ENCODE data around the gene FAXC. TPM values are rescaled to one million over a fixed set of nuclear protein-coding genes. Genes with fewer than 3 reads are reported as not detected.

FAXC gene
- total and polyA plus RNA-seq, 2 donors (not counting 3 experiments of a cell fraction or from before 2014, with no cell fraction given), result 3.4 to 3.6 TPM

DNA sequence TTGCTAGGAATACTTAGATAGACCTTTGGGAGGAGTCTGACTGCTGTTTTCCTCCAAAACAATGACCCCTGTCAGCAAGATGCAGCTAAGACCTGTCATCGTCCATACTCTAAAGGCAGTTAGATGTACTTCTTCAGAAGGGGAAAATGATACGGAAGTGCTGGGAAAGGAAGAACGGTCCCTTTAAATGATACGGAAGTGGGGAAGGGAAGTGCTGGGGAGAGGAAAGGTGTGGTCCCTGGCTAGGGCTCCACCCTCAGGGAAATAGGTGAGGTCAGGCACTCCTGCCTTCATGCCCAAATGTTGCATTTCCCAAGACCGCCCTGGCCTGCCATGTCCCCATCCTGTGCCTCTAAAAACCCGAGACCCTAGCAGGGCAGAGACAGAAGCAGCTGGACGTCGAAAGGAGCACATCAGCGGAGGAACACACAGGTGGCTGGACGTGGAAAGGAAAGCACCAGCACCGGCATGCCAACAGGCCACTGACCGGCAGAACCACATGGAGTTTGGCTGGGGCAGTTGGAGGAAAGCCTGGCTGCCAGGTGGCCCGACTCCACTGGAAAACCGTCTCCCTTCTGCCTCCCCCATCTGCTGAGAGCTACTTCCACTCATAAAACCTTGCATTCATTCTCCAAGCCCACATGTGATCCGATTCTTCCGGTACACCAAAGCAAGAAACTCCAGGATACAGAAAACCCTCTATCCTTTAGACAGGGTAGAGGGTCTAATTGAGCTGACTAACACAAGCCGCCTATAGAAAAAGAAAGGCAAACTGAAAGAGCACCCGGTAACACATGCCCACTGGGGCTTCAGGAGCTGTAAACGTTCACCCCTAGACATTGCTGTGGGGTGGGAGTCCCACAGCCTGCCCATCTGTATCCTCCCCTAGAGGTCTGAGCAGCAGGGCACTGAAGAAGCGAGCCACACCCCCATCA, 94.6 kb downstream of the FAXC start:
- Histone ChIP-seq H2AFZ (ENCODE audit: low read depth, low read length) (no peak overlapping the region), H3K4me2 (ENCODE audit: insufficient read depth, low read length) (no peak overlapping the region), H3K9me3 (replicated peaks; ENCODE audit: control insufficient read depth, insufficient read depth, low read length) (no peaks in the 10 kb centered on the region), H3K4me1 (ENCODE audit: control insufficient read depth, extremely low read depth, insufficient read depth, low read length) (no peaks in the 10 kb centered on the region), H3K4me3 (replicated peaks in 1 of 3; ENCODE audit: insufficient read depth in 1 of 3, low read depth in 1 of 3, low read length in 3 of 3) (no peak overlapping the region), H4K20me1 (replicated peaks; ENCODE audit: control insufficient read depth, extremely low read depth, insufficient read depth, low read length) (no peaks in the 10 kb centered on the region), H3K36me3 (ENCODE audit: control insufficient read depth in 2 of 2, extremely low read depth in 1 of 2, insufficient read depth in 2 of 2, low read length in 2 of 2) (no peaks in the 10 kb centered on the region), H3K9ac (replicated peaks; ENCODE audit: extremely low read depth, insufficient read depth, low read length) (no peak overlapping the region), H3K9me1 (replicated peaks; ENCODE audit: control insufficient read depth, extremely low read depth, insufficient read depth, low read length) (no peaks in the 10 kb centered on the region), H3K27me3 (ENCODE audit: control insufficient read depth in 2 of 2, insufficient read depth in 2 of 2, low read length in 2 of 2) (no peaks in the 10 kb centered on the region), H3K79me2 (ENCODE audit: control insufficient read depth, insufficient read depth, low read length) (no peaks in the 10 kb centered on the region), H3K27ac (ENCODE audit: insufficient read depth, low read depth, low read length) (no peak overlapping the region)
- CTCF ChIA-PET, result interaction anchor here (0.9 kb wide), 1 partner anchor 12 kb away, joined by 4 read pairs; no protein-coding TSS in a partner anchor
- POLR2A ChIA-PET, result no interaction called here
- dilution Hi-C loops (cut with MboI; ENCODE audit: extremely low pct_ligation_motif_present, low sequenced_read_pairs), result no loop called here
- no TSS peak for BruUV-seq (replicated peaks)
- TF ChIP-seq EZH2 (IDR thresholded peaks at IDR 0.05; ENCODE audit: borderline replicate concordance, low read depth, low read length, severe bottlenecking), result no peak
- TF ChIP-seq, protein P1, sequence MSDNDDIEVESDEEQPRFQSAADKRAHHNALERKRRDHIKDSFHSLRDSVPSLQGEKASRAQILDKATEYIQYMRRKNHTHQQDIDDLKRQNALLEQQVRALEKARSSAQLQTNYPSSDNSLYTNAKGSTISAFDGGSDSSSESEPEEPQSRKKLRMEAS (IDR thresholded peaks at IDR 0.05; ENCODE audit: insufficient read depth, insufficient read length), result no peak
- no peak for TF ChIP-seq POLR2AphosphoS5 (IDR thresholded peaks at IDR 0.05; ENCODE audit: insufficient read depth, low read depth, low read length)
- no peak for TF ChIP-seq GATA2 (IDR thresholded peaks at IDR 0.05; ENCODE audit: insufficient read depth, insufficient read length, low read depth, low read length)
- TF ChIP-seq JUN (IDR thresholded peaks at IDR 0.05; ENCODE audit: borderline replicate concordance, insufficient read depth, insufficient read length, low read depth), result no peak
- no peak for TF ChIP-seq MYC (IDR thresholded peaks at IDR 0.05; ENCODE audit: low read depth, low read length)
- TF ChIP-seq FOS (IDR thresholded peaks at IDR 0.05; ENCODE audit: borderline replicate concordance, insufficient read depth, low read length), result no peak
- TF ChIP-seq, protein P2, sequence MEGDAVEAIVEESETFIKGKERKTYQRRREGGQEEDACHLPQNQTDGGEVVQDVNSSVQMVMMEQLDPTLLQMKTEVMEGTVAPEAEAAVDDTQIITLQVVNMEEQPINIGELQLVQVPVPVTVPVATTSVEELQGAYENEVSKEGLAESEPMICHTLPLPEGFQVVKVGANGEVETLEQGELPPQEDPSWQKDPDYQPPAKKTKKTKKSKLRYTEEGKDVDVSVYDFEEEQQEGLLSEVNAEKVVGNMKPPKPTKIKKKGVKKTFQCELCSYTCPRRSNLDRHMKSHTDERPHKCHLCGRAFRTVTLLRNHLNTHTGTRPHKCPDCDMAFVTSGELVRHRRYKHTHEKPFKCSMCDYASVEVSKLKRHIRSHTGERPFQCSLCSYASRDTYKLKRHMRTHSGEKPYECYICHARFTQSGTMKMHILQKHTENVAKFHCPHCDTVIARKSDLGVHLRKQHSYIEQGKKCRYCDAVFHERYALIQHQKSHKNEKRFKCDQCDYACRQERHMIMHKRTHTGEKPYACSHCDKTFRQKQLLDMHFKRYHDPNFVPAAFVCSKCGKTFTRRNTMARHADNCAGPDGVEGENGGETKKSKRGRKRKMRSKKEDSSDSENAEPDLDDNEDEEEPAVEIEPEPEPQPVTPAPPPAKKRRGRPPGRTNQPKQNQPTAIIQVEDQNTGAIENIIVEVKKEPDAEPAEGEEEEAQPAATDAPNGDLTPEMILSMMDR (IDR thresholded peaks at IDR 0.05; ENCODE audit: extremely low read depth in 1 of 2, insufficient read depth in 1 of 2, low read depth in 1 of 2, low read length in 2 of 2), result no peak
- no peak for TF ChIP-seq POLR2A (IDR thresholded peaks at IDR 0.05; ENCODE audit: low read depth, low read length)
- intact Hi-C loops (cut with micrococcal nuclease), result no loop called here
- no peak for FAIRE-seq
- no peak for DNase-seq (ENCODE audit: low read depth, low spot score)

All from endothelial cell of umbilical vein (primary cell).